ENCODE results near the gene SMPX.

DNA sequence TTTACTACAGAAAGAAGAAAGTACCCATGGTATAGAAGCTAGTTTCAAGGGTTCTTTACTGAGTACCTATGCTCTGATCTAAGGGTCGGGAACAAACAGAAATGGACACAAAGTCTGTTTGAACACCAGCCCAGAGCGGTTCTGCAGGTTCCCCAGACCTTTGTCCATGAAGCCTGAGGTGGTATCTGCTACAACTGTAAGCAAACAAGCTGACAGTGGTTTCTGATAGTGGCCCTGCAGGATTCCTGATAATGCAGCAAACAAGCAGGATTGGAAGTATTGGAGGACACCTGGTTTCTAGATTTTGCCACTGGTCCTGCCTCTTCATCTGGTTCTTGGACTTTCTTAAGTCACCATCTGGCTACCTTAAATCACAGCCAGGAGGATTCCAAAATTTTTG is 23.7 kb downstream of the SMPX start:
- TF ChIP-seq EZH2 (IDR thresholded peaks at IDR 0.05; ENCODE audit: low read length, missing control alignments) (no peak), CTCF (conservative IDR thresholded peaks at IDR 0.05 in 1 of 2, IDR thresholded peaks at IDR 0.05 in 1 of 2; ENCODE audit: low read depth in 1 of 2, low read length in 2 of 2) (no peak)

All from fibroblast of lung (primary cell).